H1 (cell line): ENCODE results near the gene ULK3. TPM values are rescaled to one million over a fixed set of nuclear protein-coding genes. Genes with fewer than 3 reads are reported as not detected.

Experiments used
- CTCF ChIA-PET: fragments of 300-600 bp; sonication (Branson Sonifier 250); formaldehyde crosslinking; loops from one replicate; lab custom pipeline; 2021; ENCODE audit not compliant: partially characterized antibody; lab: Charles Lee
- POLR2A ChIA-PET: fragments of 300-600 bp; sonication (Branson Sonifier 250); formaldehyde crosslinking; loops from one replicate; lab custom pipeline; 2021; ENCODE audit warnings: inconsistent platforms; ENCODE audit not compliant: partially characterized antibody; lab: Charles Lee
- DNase-seq, 2 experiments: peaks; one replicate each; pipeline versions ENCODE4 v3.0.0 to v3.0.0-alpha.2; 2010 to 2022; ENCODE audit warnings: low spot score in 2 of 2, low read depth in 1 of 2, mixed read lengths in 1 of 2
- FAIRE-seq: peaks from 2 replicates; lab custom pipeline; 2011; peaks lifted over from hg19 to GRCh38; lab: Jason Lieb, UNC
- H2AFZ ChIP-seq: 2 replicates; pipeline ENCODE4 v1.8.1; 2012; ENCODE audit warnings: low read length, inconsistent platforms
- H2AK5ac ChIP-seq: 2 replicates; pipeline ENCODE4 v1.6.1; 2013; ENCODE audit warnings: low read depth, low read length
- H2BK120ac ChIP-seq: replicated peaks from 2 replicates; pipeline ENCODE3; 2013; ENCODE audit warnings: low read depth, low read length, inconsistent platforms
- H2BK12ac ChIP-seq: 2 replicates; pipeline ENCODE4 v1.6.1; 2013; ENCODE audit warnings: low read depth, low read length
- H2BK15ac ChIP-seq: 2 replicates; pipeline ENCODE4 v1.6.1; 2013; ENCODE audit warnings: low read length
- H2BK20ac ChIP-seq: 2 replicates; pipeline ENCODE4 v1.6.1; 2013; ENCODE audit warnings: low read length
- H2BK5ac ChIP-seq: 2 replicates; pipeline ENCODE4 v1.6.1; 2013; ENCODE audit warnings: low read depth, low read length
- H3K14ac ChIP-seq: 2 replicates; pipeline ENCODE4 v1.6.1; 2013; ENCODE audit warnings: inconsistent platforms; ENCODE audit not compliant: insufficient read length
- H3K18ac ChIP-seq: 2 replicates; pipeline ENCODE4 v1.6.1; 2013; ENCODE audit warnings: low read length; ENCODE audit errors: extremely low read depth
- H3K23ac ChIP-seq: 2 replicates; pipeline ENCODE4 v1.6.1; 2013; ENCODE audit warnings: inconsistent platforms; ENCODE audit not compliant: insufficient read length
- H3K23me2 ChIP-seq: 2 replicates; pipeline ENCODE4 v1.6.1; 2013; ENCODE audit warnings: low read depth, low read length
- H3K27ac ChIP-seq: 2 replicates; pipeline ENCODE4 v1.6.1; 2011; ENCODE audit warnings: low read depth, low read length, inconsistent platforms
- H3K27me3 ChIP-seq, 4 experiments: replicated peaks in 1 of 4; 1 replicate in 1 of 4; 2 replicates in 3 of 4; pipeline versions ENCODE4 v1.6.1 to v1.8.1; 2011 to 2013; ENCODE audit warnings: low read length in 3 of 4, mild to moderate bottlenecking in 3 of 4, inconsistent platforms in 2 of 4, mixed read lengths in 2 of 4, moderate library complexity in 1 of 4; ENCODE audit not compliant: control insufficient read depth in 3 of 4, insufficient read depth in 3 of 4; ENCODE audit errors: extremely low read depth in 1 of 4
- H3K36me3 ChIP-seq, 4 experiments: 2 replicates each; pipeline versions ENCODE4 v1.6.1 to v1.8.1; 2011 to 2013; ENCODE audit warnings: mild to moderate bottlenecking in 4 of 4, low read length in 3 of 4, moderate library complexity in 2 of 4, control low read depth in 1 of 4, inconsistent platforms in 1 of 4; ENCODE audit not compliant: insufficient read depth in 4 of 4, control insufficient read depth in 2 of 4
- H3K4ac ChIP-seq: replicated peaks from 2 replicates; pipeline ENCODE3; 2013; ENCODE audit warnings: low read length, low read depth, mixed read lengths, inconsistent platforms; ENCODE audit not compliant: insufficient read length
- H3K4me1 ChIP-seq, 4 experiments: replicated peaks in 1 of 4; 1 replicate in 1 of 4; 2 replicates in 3 of 4; pipeline versions ENCODE4 v1.6.1 to v1.8.1; 2011 to 2013; ENCODE audit warnings: low read length in 3 of 4, inconsistent platforms in 2 of 4, mixed read lengths in 1 of 4; ENCODE audit not compliant: insufficient read depth in 4 of 4, control insufficient read depth in 3 of 4
- H3K4me2 ChIP-seq, 2 experiments: 2 replicates each; pipeline versions ENCODE4 v1.6.1 to v1.8.1; 2011 to 2013; ENCODE audit warnings: low read depth in 2 of 2, low read length in 2 of 2, control low read depth in 1 of 2, inconsistent platforms in 1 of 2, mild to moderate bottlenecking in 1 of 2; ENCODE audit not compliant: insufficient read depth in 1 of 2
- H3K4me3 ChIP-seq, 4 experiments: fragments of 200-600, 300-600 bp in 1 of 4; sonication (generic), shearing (Covaris generic), sonication (Bioruptor Twin) in 1 of 4; 2 replicates each; pipeline versions ENCODE4 v1.5.1 to v1.8.1; 2011 to 2016; ENCODE audit warnings: low read length in 4 of 4, low read depth in 3 of 4, control low read depth in 2 of 4, inconsistent platforms in 2 of 4, mild to moderate bottlenecking in 2 of 4, mixed read lengths in 1 of 4, moderate library complexity in 1 of 4; ENCODE audit not compliant: insufficient read depth in 2 of 4; ENCODE audit errors: extremely low read depth in 1 of 4
- H3K56ac ChIP-seq: replicated peaks from 2 replicates; pipeline ENCODE3; 2013; ENCODE audit warnings: low read depth, mild to moderate bottlenecking, mixed read lengths, low read length, inconsistent platforms; ENCODE audit not compliant: insufficient read length
- H3K79me1 ChIP-seq: 2 replicates; pipeline ENCODE4 v1.6.1; 2013; ENCODE audit warnings: low read depth, low read length, control low read depth
- H3K79me2 ChIP-seq, 2 experiments: 2 replicates each; pipeline versions ENCODE4 v1.6.1 to v1.8.1; 2012 to 2013; ENCODE audit warnings: low read length in 2 of 2, mild to moderate bottlenecking in 2 of 2, inconsistent platforms in 1 of 2; ENCODE audit not compliant: insufficient read depth in 2 of 2, control insufficient read depth in 1 of 2
- H3K9ac ChIP-seq, 4 experiments: replicated peaks in 1 of 4; 1 replicate in 1 of 4; 2 replicates in 3 of 4; pipeline versions ENCODE4 v1.6.1 to v1.8.1; 2011 to 2013; ENCODE audit warnings: low read depth in 3 of 4, low read length in 3 of 4, control low read depth in 2 of 4, mild to moderate bottlenecking in 2 of 4, moderate library complexity in 2 of 4, inconsistent platforms in 1 of 4; ENCODE audit errors: extremely low read depth in 1 of 4
- H3K9me3 ChIP-seq, 2 experiments: 2 replicates each; pipeline versions ENCODE4 v1.6.1 to v1.8.1; 2012 to 2013; ENCODE audit warnings: mild to moderate bottlenecking in 2 of 2, moderate library complexity in 2 of 2, control low read depth in 1 of 2, inconsistent platforms in 1 of 2, low read depth in 1 of 2, low read length in 1 of 2, mixed read lengths in 1 of 2; ENCODE audit not compliant: insufficient read depth in 2 of 2
- H4K20me1 ChIP-seq, 2 experiments: replicated peaks in 1 of 2; 2 replicates each; pipeline versions ENCODE3 to v1.8.1; 2011 to 2013; ENCODE audit warnings: inconsistent platforms in 2 of 2, low read length in 2 of 2, mild to moderate bottlenecking in 1 of 2; ENCODE audit not compliant: insufficient read depth in 2 of 2, control insufficient read depth in 1 of 2
- H4K5ac ChIP-seq: 2 replicates; pipeline ENCODE4 v1.6.1; 2013; ENCODE audit warnings: low read length, low read depth, mixed read lengths, inconsistent platforms; ENCODE audit not compliant: insufficient read length
- H4K8ac ChIP-seq: 2 replicates; pipeline ENCODE4 v1.8.0; 2013; ENCODE audit warnings: mild to moderate bottlenecking, moderate library complexity, low read length, inconsistent platforms; ENCODE audit not compliant: insufficient read depth; ENCODE audit errors: extremely low read depth
- H4K91ac ChIP-seq: replicated peaks from 2 replicates; pipeline ENCODE3; 2013; ENCODE audit warnings: low read length, mixed read lengths, inconsistent platforms; ENCODE audit not compliant: insufficient read length
- POLR2AphosphoS5 ChIP-seq: IDR thresholded peaks from 2 replicates; pipeline ENCODE4 v1.6.1; 2011; ENCODE audit warnings: low read depth, low read length
- TEAD4 ChIP-seq: IDR thresholded peaks from 2 replicates; pipeline ENCODE4 v1.6.1; 2012; ENCODE audit warnings: low read depth, low read length, inconsistent platforms, mixed read lengths
- WGBS, 2 experiments: shearing (Covaris generic) in 1 of 2; methylation state at CpG; one replicate each; pipeline versions ENCODE4 v1.1.6 to v1.1.7; 2013 to 2015; ENCODE audit warnings: low lambda C conversion rate in 2 of 2, mixed read lengths in 2 of 2, inconsistent platforms in 1 of 2, low coverage in 1 of 2, missing lambda C conversion rate in 1 of 2; ENCODE audit not compliant: insufficient replicate concordance in 2 of 2, insufficient coverage in 1 of 2, insufficient read length in 1 of 2; ENCODE audit errors: extremely low coverage in 1 of 2, missing lambda C conversion rate in 1 of 2; 5-methylcytosine and 5-hydroxymethylcytosine counted together
- polyA plus RNA-seq, 7 experiments: library from polyadenylated mRNA; depleted of rRNA in 3 of 7; stranded (reverse) in 5 of 7; unstranded in 2 of 7; fragments of >200 nt in 5 of 7; fragments of 200-250 nt in 2 of 7; gene quantifications; 1 replicate in 5 of 7; 2 replicates in 1 of 7; 4 replicates in 1 of 7; pipeline versions ENCODE4 v1.2.1 to v1.2.3, GENCODE V29; 2011 to 2013; ENCODE audit warnings: missing spikeins in 2 of 7, mixed read lengths in 2 of 7
- total RNA-seq: library from RNA; stranded (reverse); fragmentation: NEBNext Ultra II Directional; extraction: Animal tissue kit (Norgen Biotek cat#: 25700); gene quantifications from 2 replicates; pipeline ENCODE4 v1.2.1, GENCODE V29; 2021

Gene ULK3
- total and polyA plus RNA-seq, 2 of the 8 experiments (the other 6 are each of a cell fraction or from before 2014, with no cell fraction given): 27.1 to 34.4 TPM

DNA sequence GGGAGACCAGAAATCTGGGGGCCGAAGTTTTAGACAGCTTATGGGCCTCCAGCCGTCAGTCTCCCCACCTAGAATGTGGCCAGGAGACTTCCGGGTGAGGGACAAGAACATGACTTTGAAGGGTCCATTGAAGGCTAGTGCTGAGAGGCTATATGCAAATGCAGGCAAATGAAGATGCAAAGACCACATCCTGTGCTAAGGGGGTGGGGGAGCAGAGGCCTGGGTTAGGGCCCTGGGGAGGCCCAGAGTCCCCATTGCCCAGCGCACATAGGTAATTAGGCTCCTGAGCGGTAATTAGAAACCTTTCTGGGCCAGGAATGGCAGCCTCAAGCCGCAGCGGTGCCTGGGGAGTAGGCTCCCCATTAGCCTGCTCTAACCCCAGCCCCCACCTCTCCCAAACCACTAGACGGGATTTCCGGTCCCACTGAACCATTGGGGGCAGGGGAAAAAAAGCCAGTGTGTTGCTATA is 54.2 kb downstream of the ULK3 start:
- H3K79me1 ChIP-seq: peaks cover 30% of the 10 kb centered on the region
- no peak overlapping the region for H4K8ac ChIP-seq
- no peak overlapping the region for H2BK15ac ChIP-seq
- peak overlapping the region; percentile 15 to 17; a peak in 1 of 4 replicates for H3K4me2 ChIP-seq
- H3K56ac ChIP-seq: no peak overlapping the region
- 56% methylated on average over 9 of the region's 9 CpGs; no CpG with 5 or more reads in 1 of the 2 experiments for WGBS, 2 experiments
- no peak overlapping the region for H2BK12ac ChIP-seq
- H4K91ac ChIP-seq: no peak overlapping the region
- no peaks in the 10 kb centered on the region for H3K23me2 ChIP-seq
- no peak overlapping the region for H3K14ac ChIP-seq
- no peaks in the 10 kb centered on the region for H3K27me3 ChIP-seq
- no peak for TF ChIP-seq TEAD4
- TF ChIP-seq POLR2AphosphoS5: peak; percentile 35; the same call in 1 of the 2 replicates
- H2BK20ac ChIP-seq: no peak overlapping the region
- no peak overlapping the region for H2AFZ ChIP-seq
- H3K18ac ChIP-seq: no peak overlapping the region
- peaks cover 0 to 10% of the 10 kb centered on the region in 2 experiments; a peak in 1 of 4 replicates for H3K79me2 ChIP-seq
- H4K5ac ChIP-seq: no peak overlapping the region
- H2AK5ac ChIP-seq: no peak overlapping the region
- H3K4me3 ChIP-seq: no peak overlapping the region
- FAIRE-seq (no peak), DNase-seq (no peak)
- H3K4me1 ChIP-seq: peaks cover 4 to 30% (median 16%) of the 10 kb centered on the region in 4 experiments
- H3K4ac ChIP-seq: no peak overlapping the region
- ChIA-PET CTCF (interaction anchor here (1.0 to 53.7 kb wide), 18 partner anchors 8 to 167 kb away, joined by 3 to 1439 read pairs (median 9); partner anchors contain the start of genes CLK3, CPLX3, CSK and CYP1A1), POLR2A (interaction anchor here (1.2 to 4.5 kb wide), 3 partner anchors 11 to 108 kb away, joined by 3 to 20 read pairs (median 4); no protein-coding TSS in a partner anchor)
- no peak overlapping the region for H3K27ac ChIP-seq
- no peaks in the 10 kb centered on the region for H3K36me3 ChIP-seq
- no peak overlapping the region for H2BK5ac ChIP-seq
- no peak overlapping the region for H3K9ac ChIP-seq
- no peak overlapping the region for H2BK120ac ChIP-seq
- H4K20me1 ChIP-seq: peaks cover 32 to 57% of the 10 kb centered on the region in 2 experiments
- H3K9me3 ChIP-seq: no peaks in the 10 kb centered on the region
- no peak overlapping the region for H3K23ac ChIP-seq
